Measurements from ENCODE around the gene CEP170B.

The CEP170B gene

GRCh38 chr14:104935955-104936354 is 70.9 kb downstream of the CEP170B start:
- peaks cover 5% of the 10 kb centered on the region for H3K4me1 Mint-ChIP-seq
- H3K4me3 Mint-ChIP-seq: no peak overlapping the region
- TF ChIP-seq CTCF (IDR thresholded peaks at IDR 0.05): no peak
- peaks cover 96% of the 10 kb centered on the region for H3K27me3 Mint-ChIP-seq (ENCODE audit: low read depth, poor library complexity)
- H3K36me3 Mint-ChIP-seq (ENCODE audit: low read depth): no peaks in the 10 kb centered on the region
- no peaks in the 10 kb centered on the region for H3K9me3 Mint-ChIP-seq
- no peak overlapping the region for H3K27ac Mint-ChIP-seq
- no peak for DNase-seq

- Mint-ChIP-seq H3K9me3 (no peaks in the 10 kb centered on the region), H3K4me3 (no peak overlapping the region)
Measured at GRCh38 chr14:104936361-104937155, 71.5 kb downstream of the CEP170B start.

GRCh38 chr14:104937161-104937560 is 72.1 kb downstream of the CEP170B start:
- H3K4me3 Mint-ChIP-seq: no peak overlapping the region
- no peak for DNase-seq
- H3K9me3 Mint-ChIP-seq: no peaks in the 10 kb centered on the region
- H3K27ac Mint-ChIP-seq: no peak overlapping the region
- no peaks in the 10 kb centered on the region for H3K36me3 Mint-ChIP-seq (ENCODE audit: low read depth)
- H3K27me3 Mint-ChIP-seq (ENCODE audit: low read depth, poor library complexity): peaks cover 90% of the 10 kb centered on the region
- H3K4me1 Mint-ChIP-seq: peaks cover 5% of the 10 kb centered on the region
- TF ChIP-seq CTCF (IDR thresholded peaks at IDR 0.05): no peak

More at GRCh38 chr14:104936361-104937155, 71.5 kb downstream of the CEP170B start:
- TF ChIP-seq CTCF (IDR thresholded peaks at IDR 0.05): no peak
- DNase-seq: no peak
- Mint-ChIP-seq H3K27me3 (ENCODE audit: low read depth, poor library complexity) (peaks cover 96% of the 10 kb centered on the region), H3K36me3 (ENCODE audit: low read depth) (no peaks in the 10 kb centered on the region), H3K4me1 (peaks cover 5% of the 10 kb centered on the region), H3K27ac (no peak overlapping the region)

GRCh38 chr14:104937694-104938365 is 72.8 kb downstream of the CEP170B start:
- no peak for DNase-seq
- Mint-ChIP-seq H3K4me3 (no peak overlapping the region), H3K27me3 (ENCODE audit: low read depth, poor library complexity) (peaks cover 83% of the 10 kb centered on the region), H3K27ac (no peak overlapping the region), H3K36me3 (ENCODE audit: low read depth) (no peaks in the 10 kb centered on the region), H3K4me1 (peaks cover 5% of the 10 kb centered on the region), H3K9me3 (no peaks in the 10 kb centered on the region)
- no peak for TF ChIP-seq CTCF (IDR thresholded peaks at IDR 0.05)

- no peak for TF ChIP-seq CTCF (IDR thresholded peaks at IDR 0.05)
- Mint-ChIP-seq H3K9me3 (no peaks in the 10 kb centered on the region), H3K27ac (no peak overlapping the region), H3K27me3 (ENCODE audit: low read depth, poor library complexity) (peaks cover 77% of the 10 kb centered on the region), H3K4me3 (no peak overlapping the region), H3K36me3 (ENCODE audit: low read depth) (no peaks in the 10 kb centered on the region), H3K4me1 (peaks cover 5% of the 10 kb centered on the region)
- DNase-seq: no peak
Measured at GRCh38 chr14:104938436-104938835, 73.4 kb downstream of the CEP170B start.

All from nephron progenitor cell (in vitro differentiated cells).